Measurements from ENCODE around the gene SMIM45.

SMIM45 gene

DNA sequence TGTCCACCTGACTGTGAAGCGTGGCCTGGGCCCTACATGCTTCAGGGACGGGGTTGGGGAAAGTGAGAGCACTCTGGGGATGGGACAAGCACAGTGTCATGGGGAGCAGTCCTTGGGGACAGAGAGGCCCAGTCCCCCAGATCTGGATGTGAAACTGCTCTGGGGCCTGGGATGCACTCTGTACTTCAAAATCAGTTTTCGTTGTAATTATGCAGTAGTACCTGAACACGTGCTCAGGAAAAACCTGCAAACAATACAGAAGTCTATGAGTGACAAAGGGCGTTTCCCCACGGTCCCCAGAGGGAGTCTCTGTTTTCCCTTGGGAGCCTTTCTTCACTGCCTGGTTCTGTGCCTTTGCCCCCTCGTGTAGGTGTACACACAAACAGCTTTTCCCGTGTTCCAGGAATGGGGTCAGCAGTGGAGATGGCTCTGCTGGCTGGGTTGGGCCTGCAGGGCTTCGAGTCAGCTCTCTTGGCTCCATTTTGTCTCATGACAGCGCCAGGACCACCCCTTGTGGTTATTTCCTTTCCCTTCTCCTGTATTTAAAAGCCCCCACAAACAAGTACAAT, 20.2 kb upstream of the SMIM45 start (continued):
- TF ChIP-seq TAF1 (IDR thresholded peaks at IDR 0.05; ENCODE audit: borderline replicate concordance, low read depth, low read length) (no peak), SREBF2 (IDR thresholded peaks at IDR 0.05; ENCODE audit: low read length) (no peak), SMAD1 (IDR thresholded peaks at IDR 0.05; ENCODE audit: low read depth, partially characterized antibody) (peak; percentile 80), ZNF207 (IDR thresholded peaks at IDR 0.05; ENCODE audit: borderline replicate concordance) (no peak), SUZ12 (IDR thresholded peaks at IDR 0.05; ENCODE audit: unreplicated experiment) (no peak), MEF2B (IDR thresholded peaks at IDR 0.05; ENCODE audit: partially characterized antibody, poor library complexity, severe bottlenecking) (peak; percentile 100), CHD2 (IDR thresholded peaks at IDR 0.05; ENCODE audit: borderline replicate concordance, low read depth, low read length) (peak; percentile 17; the same call in 1 of the 2 replicates), CEBPB (IDR thresholded peaks at IDR 0.05; ENCODE audit: borderline replicate concordance in 1 of 2, low read depth in 2 of 2, low read length in 2 of 2) (no peak), ATF2 (IDR thresholded peaks at IDR 0.05; ENCODE audit: low read length) (no peak), NRF1 (conservative IDR thresholded peaks at IDR 0.05; ENCODE audit: low read depth, low read length) (no peak), RB1 (IDR thresholded peaks at IDR 0.05; ENCODE audit: borderline replicate concordance) (peak; percentile 99; the same call in 1 of the 2 replicates), PBX3 (IDR thresholded peaks at IDR 0.05; ENCODE audit: insufficient replicate concordance, low read depth, low read length) (peak; percentile 33), RFX5 (IDR thresholded peaks at IDR 0.05; ENCODE audit: low read depth, low read length) (no peak), SRF (IDR thresholded peaks at IDR 0.05; ENCODE audit: low read depth in 2 of 2, low read length in 2 of 2) (no peak), SPI1 (IDR thresholded peaks at IDR 0.05; ENCODE audit: borderline replicate concordance, insufficient read depth, low read depth, low read length) (peak; percentile 33; the same call in 1 of the 2 replicates), RELA (IDR thresholded peaks at IDR 0.05; ENCODE audit: borderline replicate concordance, partially characterized antibody) (peak; percentile 25), STAT3 (IDR thresholded peaks at IDR 0.05; ENCODE audit: low read depth, low read length) (no peak), NR2F1 (conservative IDR thresholded peaks at IDR 0.05) (0 out of 2 replicates have a peak, but pooled peaks have one; percentile 68), ATF7 (IDR thresholded peaks at IDR 0.05; ENCODE audit: low read depth) (peak; percentile 76), PAX5 (IDR thresholded peaks at IDR 0.05; ENCODE audit: borderline replicate concordance, low read depth, low read length) (peak; percentile 15; the same call in 1 of the 2 replicates), NFXL1 (IDR thresholded peaks at IDR 0.05; ENCODE audit: borderline replicate concordance) (no peak), BMI1 (IDR thresholded peaks at IDR 0.05; ENCODE audit: borderline replicate concordance) (no peak), HCFC1 (IDR thresholded peaks at IDR 0.05; ENCODE audit: low read length) (no peak), CBX5 (IDR thresholded peaks at IDR 0.05; ENCODE audit: low read depth) (no peak), POU2F2 (IDR thresholded peaks at IDR 0.05; ENCODE audit: borderline replicate concordance, low read depth, low read length) (no peak), NFYB (IDR thresholded peaks at IDR 0.05; ENCODE audit: insufficient read depth, low read depth, low read length) (no peak), ESRRA (IDR thresholded peaks at IDR 0.05; ENCODE audit: low read length) (no peak)
- TF ChIP-seq, protein P1, sequence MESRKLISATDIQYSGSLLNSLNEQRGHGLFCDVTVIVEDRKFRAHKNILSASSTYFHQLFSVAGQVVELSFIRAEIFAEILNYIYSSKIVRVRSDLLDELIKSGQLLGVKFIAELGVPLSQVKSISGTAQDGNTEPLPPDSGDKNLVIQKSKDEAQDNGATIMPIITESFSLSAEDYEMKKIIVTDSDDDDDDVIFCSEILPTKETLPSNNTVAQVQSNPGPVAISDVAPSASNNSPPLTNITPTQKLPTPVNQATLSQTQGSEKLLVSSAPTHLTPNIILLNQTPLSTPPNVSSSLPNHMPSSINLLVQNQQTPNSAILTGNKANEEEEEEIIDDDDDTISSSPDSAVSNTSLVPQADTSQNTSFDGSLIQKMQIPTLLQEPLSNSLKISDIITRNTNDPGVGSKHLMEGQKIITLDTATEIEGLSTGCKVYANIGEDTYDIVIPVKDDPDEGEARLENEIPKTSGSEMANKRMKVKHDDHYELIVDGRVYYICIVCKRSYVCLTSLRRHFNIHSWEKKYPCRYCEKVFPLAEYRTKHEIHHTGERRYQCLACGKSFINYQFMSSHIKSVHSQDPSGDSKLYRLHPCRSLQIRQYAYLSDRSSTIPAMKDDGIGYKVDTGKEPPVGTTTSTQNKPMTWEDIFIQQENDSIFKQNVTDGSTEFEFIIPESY (IDR thresholded peaks at IDR 0.05): no peak
